Smooth muscle cell (in vitro differentiated cells): ENCODE data around the gene ANGPT4. TPM values are rescaled to one million over a fixed set of nuclear protein-coding genes. Genes with fewer than 3 reads are reported as not detected.

Experiments
- DNase-seq: peaks from one replicate; lab custom pipeline; 2025; ENCODE audit not compliant: unreplicated experiment; lab: John Stamatoyannopoulos, UW
- H2AFZ ChIP-seq: fragments of 200-600 bp; sonication (generic); 2 replicates; pipeline ENCODE4 v1.6.0; 2016; ENCODE audit warnings: antibody characterized with exemption, low read depth, mild to moderate bottlenecking
- H3F3A ChIP-seq: fragments of 200-600 bp; sonication (generic); 2 replicates; pipeline ENCODE4 v1.6.0; 2017; ENCODE audit warnings: antibody characterized with exemption, low read depth
- H3K27ac ChIP-seq: fragments of 200-600 bp; sonication (generic); 2 replicates; pipeline ENCODE4 v1.5.1; 2016; ENCODE audit warnings: low read depth, mild to moderate bottlenecking
- H3K27me3 ChIP-seq: fragments of 200-600 bp; sonication (generic); 2 replicates; pipeline ENCODE4 v1.6.1; 2016; ENCODE audit warnings: low read depth, mild to moderate bottlenecking
- H3K36me3 ChIP-seq: fragments of 200-600 bp; sonication (generic); 2 replicates; pipeline ENCODE4 v1.5.1; 2016; ENCODE audit warnings: low read depth
- H3K4me1 ChIP-seq: fragments of 200-600 bp; sonication (generic); 2 replicates; pipeline ENCODE4 v1.5.1; 2016; ENCODE audit warnings: low read depth
- H3K4me2 ChIP-seq: fragments of 200-600 bp; sonication (generic); 2 replicates; pipeline ENCODE4 v1.6.0; 2016; ENCODE audit warnings: mild to moderate bottlenecking
- H3K4me3 ChIP-seq: fragments of 200-600 bp; sonication (generic); 2 replicates; pipeline ENCODE4 v1.5.1; 2016; ENCODE audit warnings: mild to moderate bottlenecking
- H3K79me2 ChIP-seq: fragments of 200-600 bp; sonication (generic); 2 replicates; pipeline ENCODE4 v1.6.0; 2016; ENCODE audit warnings: low read depth, mild to moderate bottlenecking
- H3K9ac ChIP-seq: fragments of 200-600 bp; sonication (generic); 2 replicates; pipeline ENCODE4 v1.6.0; 2016; ENCODE audit warnings: low read depth
- H3K9me3 ChIP-seq: fragments of 200-600 bp; sonication (generic); replicated peaks from 2 replicates; pipeline ENCODE4 v1.5.1; 2016; ENCODE audit warnings: low read depth
- H4K20me1 ChIP-seq: fragments of 200-600 bp; sonication (generic); 2 replicates; pipeline ENCODE4 v1.6.0; 2016; ENCODE audit warnings: low read depth
- WGBS: methylation state at CpG from one replicate; pipeline ENCODE4 v1.1.7; 2016; ENCODE audit warnings: low lambda C conversion rate; 5-methylcytosine and 5-hydroxymethylcytosine counted together
- polyA plus RNA-seq: library from polyadenylated mRNA; unstranded; fragments of >200 nt; fragmentation: Nextera tagmentation; extraction: Ambion mirVana; gene quantifications from 2 replicates; pipeline ENCODE4 v1.2.1, GENCODE V29; 2016
- total RNA-seq: library from RNA; depleted of rRNA; stranded (reverse); fragments of >200 nt; gene quantifications from 2 replicates; pipeline ENCODE4 v1.2.3, GENCODE V29; 2014
- TF ChIP-seq, protein P1 (sequence below): fragments of 200-600 bp; sonication (generic); IDR thresholded peaks from 2 replicates; pipeline ENCODE4 v1.5.1; 2017; ENCODE audit warnings: borderline replicate concordance, mild to moderate bottlenecking, antibody characterized with exemption; ENCODE audit not compliant: insufficient read depth, poor library complexity, severe bottlenecking

Gene ANGPT4
- total and polyA plus RNA-seq, 2 experiments from 2014 or later, result 0.39 TPM; not detected in 1

GRCh38 chr20:869606-870005 lies 46.5 kb downstream of the ANGPT4 start:
- no peaks in the 10 kb centered on the region for H3K79me2 ChIP-seq
- H3K4me3 ChIP-seq, result no peak overlapping the region
- H3K27me3 ChIP-seq, result peaks cover 9% of the 10 kb centered on the region
- H4K20me1 ChIP-seq, result no peaks in the 10 kb centered on the region
- H3K27ac ChIP-seq, result no peak overlapping the region
- no peak overlapping the region for H3K4me2 ChIP-seq
- H2AFZ ChIP-seq, result no peak overlapping the region
- 74% methylated on average over 5 of the region's 5 CpGs for WGBS
- H3K4me1 ChIP-seq, result no peaks in the 10 kb centered on the region
- H3F3A ChIP-seq, result no peaks in the 10 kb centered on the region
- no peaks in the 10 kb centered on the region for H3K9me3 ChIP-seq
- H3K36me3 ChIP-seq, result no peaks in the 10 kb centered on the region
- H3K9ac ChIP-seq, result no peak overlapping the region
- no peak for DNase-seq
- TF ChIP-seq, protein P1, sequence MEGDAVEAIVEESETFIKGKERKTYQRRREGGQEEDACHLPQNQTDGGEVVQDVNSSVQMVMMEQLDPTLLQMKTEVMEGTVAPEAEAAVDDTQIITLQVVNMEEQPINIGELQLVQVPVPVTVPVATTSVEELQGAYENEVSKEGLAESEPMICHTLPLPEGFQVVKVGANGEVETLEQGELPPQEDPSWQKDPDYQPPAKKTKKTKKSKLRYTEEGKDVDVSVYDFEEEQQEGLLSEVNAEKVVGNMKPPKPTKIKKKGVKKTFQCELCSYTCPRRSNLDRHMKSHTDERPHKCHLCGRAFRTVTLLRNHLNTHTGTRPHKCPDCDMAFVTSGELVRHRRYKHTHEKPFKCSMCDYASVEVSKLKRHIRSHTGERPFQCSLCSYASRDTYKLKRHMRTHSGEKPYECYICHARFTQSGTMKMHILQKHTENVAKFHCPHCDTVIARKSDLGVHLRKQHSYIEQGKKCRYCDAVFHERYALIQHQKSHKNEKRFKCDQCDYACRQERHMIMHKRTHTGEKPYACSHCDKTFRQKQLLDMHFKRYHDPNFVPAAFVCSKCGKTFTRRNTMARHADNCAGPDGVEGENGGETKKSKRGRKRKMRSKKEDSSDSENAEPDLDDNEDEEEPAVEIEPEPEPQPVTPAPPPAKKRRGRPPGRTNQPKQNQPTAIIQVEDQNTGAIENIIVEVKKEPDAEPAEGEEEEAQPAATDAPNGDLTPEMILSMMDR, result no peak

- 89% methylated on average over 9 of the region's 9 CpGs for WGBS
Measured at GRCh38 chr20:868279-868678, 47.9 kb downstream of the ANGPT4 start.

DNA sequence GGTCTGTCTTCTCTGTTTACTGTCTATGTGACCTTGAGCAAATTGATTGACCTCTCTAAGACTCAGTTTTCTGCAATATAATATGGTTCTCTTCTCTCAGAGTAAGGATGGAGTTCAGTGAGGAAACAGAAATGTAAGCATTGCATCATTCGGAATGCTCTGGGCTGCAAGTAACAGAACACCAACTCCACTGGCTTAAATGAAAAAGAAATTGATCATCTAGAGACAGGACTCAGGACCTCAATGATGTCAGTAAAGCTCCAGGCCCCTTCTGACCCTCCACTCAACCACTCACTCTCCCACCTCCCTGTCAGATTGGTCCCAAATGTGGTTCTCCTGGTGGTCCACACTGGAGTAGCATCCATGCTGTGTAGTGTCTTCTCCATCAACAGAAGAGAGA lies 50.7 kb downstream of the ANGPT4 start:
- no peaks in the 10 kb centered on the region for H3K36me3 ChIP-seq
- no peak overlapping the region for H3K4me2 ChIP-seq
- H3K27me3 ChIP-seq, result peaks cover 12% of the 10 kb centered on the region
- H3K4me3 ChIP-seq, result no peak overlapping the region
- no peaks in the 10 kb centered on the region for H3K79me2 ChIP-seq
- H3K27ac ChIP-seq, result no peak overlapping the region
- no peaks in the 10 kb centered on the region for H4K20me1 ChIP-seq
- no peaks in the 10 kb centered on the region for H3K9me3 ChIP-seq
- H3K9ac ChIP-seq, result no peak overlapping the region
- H3K4me1 ChIP-seq, result peaks cover 7% of the 10 kb centered on the region
- H3F3A ChIP-seq, result no peaks in the 10 kb centered on the region
- 91% methylated on average over 1 of the region's 1 CpG for WGBS
- TF ChIP-seq, protein P1, result no peak
- H2AFZ ChIP-seq, result no peak overlapping the region
- no peak for DNase-seq

More at GRCh38 chr20:868279-868678, 47.9 kb downstream of the ANGPT4 start:
- no peak for DNase-seq
- H3K9ac ChIP-seq, result no peak overlapping the region
- TF ChIP-seq, protein P1, result no peak
- no peaks in the 10 kb centered on the region for H3F3A ChIP-seq
- no peak overlapping the region for H3K4me2 ChIP-seq
- H3K4me1 ChIP-seq, result peaks cover 7% of the 10 kb centered on the region
- no peak overlapping the region for H3K4me3 ChIP-seq
- no peak overlapping the region for H2AFZ ChIP-seq
- no peak overlapping the region for H3K27ac ChIP-seq
- H3K79me2 ChIP-seq, result no peaks in the 10 kb centered on the region
- H3K27me3 ChIP-seq, result peaks cover 11% of the 10 kb centered on the region
- no peaks in the 10 kb centered on the region for H3K9me3 ChIP-seq
- H4K20me1 ChIP-seq, result no peaks in the 10 kb centered on the region
- H3K36me3 ChIP-seq, result no peaks in the 10 kb centered on the region

DNA sequence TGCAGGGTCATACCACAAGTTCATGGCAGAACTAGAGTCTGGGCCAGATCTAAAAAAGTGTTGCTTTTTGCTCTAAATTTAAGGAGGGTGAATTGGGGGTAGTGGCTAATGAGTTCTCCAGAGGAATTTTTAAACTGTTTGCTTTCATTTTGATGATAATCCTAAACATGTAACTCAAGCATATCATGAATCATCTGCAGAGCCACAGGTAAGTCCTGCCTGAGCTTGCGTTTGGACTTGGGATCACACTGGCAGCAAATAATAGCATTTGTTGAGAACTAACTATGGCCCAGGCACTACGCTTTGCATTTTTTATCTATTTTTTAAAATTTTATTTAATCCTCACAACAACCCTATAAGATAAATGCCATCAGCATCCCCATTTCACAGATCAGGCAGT lies 55.2 kb downstream of the ANGPT4 start:
- WGBS, result 95% methylated on average over 2 of the region's 2 CpGs
- Histone ChIP-seq H2AFZ (no peak overlapping the region), H3K36me3 (no peaks in the 10 kb centered on the region), H3K9ac (no peak overlapping the region), H3K4me3 (no peak overlapping the region), H4K20me1 (no peaks in the 10 kb centered on the region), H3K27ac (no peak overlapping the region), H3K4me2 (no peak overlapping the region), H3K9me3 (no peaks in the 10 kb centered on the region), H3K27me3 (peaks cover 4% of the 10 kb centered on the region), H3F3A (no peaks in the 10 kb centered on the region), H3K79me2 (no peaks in the 10 kb centered on the region), H3K4me1 (peaks cover 7% of the 10 kb centered on the region)
- no peak for DNase-seq
- TF ChIP-seq, protein P1, result no peak
